ENCODE measurements around the gene FOLR3. TPM values are rescaled to one million over a fixed set of nuclear protein-coding genes. Genes with fewer than 3 reads are reported as not detected.

FOLR3 gene
- total and polyA plus RNA-seq, 9 of the 15 experiments (the other 6 are each of a cell fraction or from before 2014, with no cell fraction given): not detected

GRCh38 chr11:72188267-72188666 lies 52.7 kb downstream of the FOLR3 start:
- no peaks in the 10 kb centered on the region for H3K9me3 ChIP-seq (replicated peaks; ENCODE audit: control insufficient read depth, insufficient read depth, low read depth, low read length)
- no peak overlapping the region for H3K4me3 ChIP-seq
- H3K9ac ChIP-seq (ENCODE audit: insufficient read depth in 1 of 2, low read depth in 2 of 2, low read length in 2 of 2): no peak overlapping the region
- WGBS (ENCODE audit: insufficient coverage, low coverage, missing lambda C conversion rate): 47% methylated on average over 1 of the region's 1 CpG
- no peak overlapping the region for H2AFZ ChIP-seq (ENCODE audit: low read depth, low read length)
- no peak overlapping the region for H3K27ac ChIP-seq (ENCODE audit: extremely low read depth, low read depth, low read length)
- BruUV-seq (replicated peaks): no TSS peak
- H3K9me1 ChIP-seq (ENCODE audit: control insufficient read depth, insufficient read depth, low read length): no peaks in the 10 kb centered on the region
- ChIA-PET CTCF (ENCODE audit: low intra/inter-chr PET ratio) (no interaction called here), POLR2A (no interaction called here)
- no peaks in the 10 kb centered on the region for H3K79me2 ChIP-seq (ENCODE audit: control insufficient read depth, insufficient read depth, low read length)
- no peak for DNase-seq (ENCODE audit: extremely low read depth in 1 of 4, low spot score in 3 of 4)
- intact Hi-C loops (cut with micrococcal nuclease): no loop called here
- H3K36me3 ChIP-seq (ENCODE audit: control insufficient read depth, insufficient read depth, low read length): no peaks in the 10 kb centered on the region
- peaks cover 5 to 11% of the 10 kb centered on the region in 2 experiments for H3K4me1 ChIP-seq (replicated peaks in 1 of 2; ENCODE audit: control insufficient read depth in 2 of 2, insufficient read depth in 2 of 2, low read length in 2 of 2)
- H3K27me3 ChIP-seq (ENCODE audit: control insufficient read depth in 2 of 2, insufficient read depth in 2 of 2, low read length in 2 of 2): no peaks in the 10 kb centered on the region
- in situ Hi-C loops (cut with MboI): loop anchor here (10.0 kb wide), 1 partner anchor 163 kb away; no protein-coding TSS in a partner anchor
- H4K20me1 ChIP-seq (replicated peaks; ENCODE audit: control insufficient read depth, insufficient read depth, low read length): no peaks in the 10 kb centered on the region
- no peak for FAIRE-seq
- no peak overlapping the region for H3K4me2 ChIP-seq (ENCODE audit: insufficient read depth, low read length)
- ATAC-seq: no peak
- TF ChIP-seq SRSF1 (IDR thresholded peaks at IDR 0.05; ENCODE audit: low read depth, low read length) (no peak), NCOR1 (IDR thresholded peaks at IDR 0.05) (no peak), STAT5B (CRISPR knock-in tag; IDR thresholded peaks at IDR 0.05) (no peak), ARID1B (IDR thresholded peaks at IDR 0.05) (no peak), DLX4 (CRISPR knock-in tag; IDR thresholded peaks at IDR 0.05) (no peak), ARNT (IDR thresholded peaks at IDR 0.05) (no peak), SREBF1 (IDR thresholded peaks at IDR 0.05; ENCODE audit: borderline replicate concordance, low read depth, low read length) (no peak), TCFL5 (CRISPR knock-in tag; conservative IDR thresholded peaks at IDR 0.05) (no peak), ATF2 (CRISPR knock-in tag; IDR thresholded peaks at IDR 0.05) (no peak), ZNF655 (CRISPR knock-in tag; IDR thresholded peaks at IDR 0.05) (no peak), ZNF41 (CRISPR knock-in tag; conservative IDR thresholded peaks at IDR 0.05) (no peak), HES1 (IDR thresholded peaks at IDR 0.05; ENCODE audit: low read depth) (no peak), WHSC1 (IDR thresholded peaks at IDR 0.05; ENCODE audit: low read length) (no peak)
